Stimulated activated CD8-positive, alpha-beta memory T cell treated with anti-CD3 and anti-CD28 coated beads, Interleukin-2, amount 100 ng/mL, for 48 hours (primary cell): Measurements from ENCODE around the gene ERGIC1.

ENCODE experiments used
- DNase-seq, 2 donors: peaks; one replicate each; pipeline ENCODE4 v3.0.0-alpha.2; 2020; ENCODE audit warnings: low read depth in 2 of 2

ERGIC1 gene

GRCh38 chr5:172920447-172920849, 86.4 kb downstream of the ERGIC1 start:
- no peak for DNase-seq

- DNase-seq = no peak
Measured at GRCh38 chr5:172920995-172921394, 86.9 kb downstream of the ERGIC1 start.

GRCh38 chr5:172921906-172922305, 87.9 kb downstream of the ERGIC1 start:
- no peak for DNase-seq

GRCh38 chr5:172923539-172923938, 89.5 kb downstream of the ERGIC1 start:
- no peak for DNase-seq

GRCh38 chr5:172925336-172925948, 91.4 kb downstream of the ERGIC1 start:
- DNase-seq = no peak

- no peak for DNase-seq
Measured at GRCh38 chr5:172926008-172926523, 92.0 kb downstream of the ERGIC1 start.

- DNase-seq = no peak
Measured at GRCh38 chr5:172926796-172927195, 92.7 kb downstream of the ERGIC1 start.

GRCh38 chr5:172929371-172929838, 95.4 kb downstream of the ERGIC1 start:
- DNase-seq = no peak

GRCh38 chr5:172931001-172931536, 97.0 kb downstream of the ERGIC1 start:
- DNase-seq = no peak

GRCh38 chr5:172932313-172933017, 98.4 kb downstream of the ERGIC1 start:
- DNase-seq = peak; percentile 53 to 58

- DNase-seq = no peak
Measured at GRCh38 chr5:172933238-172933637, 99.2 kb downstream of the ERGIC1 start.

GRCh38 chr5:172935096-172935495, 101.0 kb downstream of the ERGIC1 start:
- no peak for DNase-seq

GRCh38 chr5:172936401-172936800, 102.3 kb downstream of the ERGIC1 start:
- DNase-seq = no peak

GRCh38 chr5:172939071-172939470, 105.0 kb downstream of the ERGIC1 start:
- DNase-seq = no peak

- no peak for DNase-seq
Measured at GRCh38 chr5:172939611-172940267, 105.7 kb downstream of the ERGIC1 start.

- DNase-seq = no peak
Measured at GRCh38 chr5:172940268-172941066, 106.4 kb downstream of the ERGIC1 start.

- no peak for DNase-seq
Measured at GRCh38 chr5:172941067-172941516, 107.0 kb downstream of the ERGIC1 start.

- no peak for DNase-seq
Measured at GRCh38 chr5:172942556-172942955, 108.5 kb downstream of the ERGIC1 start.

- no peak for DNase-seq
Measured at GRCh38 chr5:172943283-172943841, 109.3 kb downstream of the ERGIC1 start.

- no peak for DNase-seq
Measured at GRCh38 chr5:172943906-172944305, 109.9 kb downstream of the ERGIC1 start.

GRCh38 chr5:172944741-172945140, 110.7 kb downstream of the ERGIC1 start:
- DNase-seq = no peak
